Mesenchymal stem cell (in vitro differentiated cells and primary cell): ENCODE results near the gene BABAM2.

ENCODE experiments used
- DNase-seq: peaks from one replicate; pipeline ENCODE4 v3.0.0-alpha.2; 2013
- H2AFZ ChIP-seq: one replicate; pipeline ENCODE4 v1.6.1; 2013; ENCODE audit warnings: low read depth, mild to moderate bottlenecking, control low read depth, inconsistent platforms, low read length, moderate library complexity
- H2AK5ac ChIP-seq: 2 replicates; pipeline ENCODE4 v1.6.1; 2013; ENCODE audit warnings: low read length, moderate library complexity, mild to moderate bottlenecking, inconsistent platforms; ENCODE audit not compliant: severe bottlenecking
- H2BK120ac ChIP-seq: one replicate; pipeline ENCODE4 v1.6.1; 2013; ENCODE audit warnings: low read depth, mild to moderate bottlenecking, inconsistent platforms, low read length, moderate library complexity
- H2BK12ac ChIP-seq, 2 experiments: one replicate each; pipeline ENCODE4 v1.6.1; 2013; ENCODE audit warnings: inconsistent platforms in 2 of 2, low read length in 2 of 2, mild to moderate bottlenecking in 2 of 2, moderate library complexity in 2 of 2, control low read depth in 1 of 2
- H2BK15ac ChIP-seq: one replicate; pipeline ENCODE4 v1.6.1; 2013; ENCODE audit warnings: mild to moderate bottlenecking, low read depth, inconsistent platforms; ENCODE audit not compliant: poor library complexity, severe bottlenecking
- H2BK5ac ChIP-seq: 2 replicates; pipeline ENCODE4 v1.6.1; 2013; ENCODE audit warnings: low read depth, mild to moderate bottlenecking, low read length, control low read depth, inconsistent platforms; ENCODE audit not compliant: poor library complexity, severe bottlenecking
- H3K14ac ChIP-seq, 2 experiments: one replicate each; pipeline ENCODE4 v1.6.1; 2013; ENCODE audit warnings: inconsistent platforms in 2 of 2, low read length in 2 of 2, control low read depth in 1 of 2, mild to moderate bottlenecking in 1 of 2, moderate library complexity in 1 of 2
- H3K18ac ChIP-seq, 2 experiments: one replicate each; pipeline ENCODE4 v1.6.1; 2013; ENCODE audit warnings: inconsistent platforms in 2 of 2, low read length in 2 of 2, control low read depth in 1 of 2, low read depth in 1 of 2, mild to moderate bottlenecking in 1 of 2
- H3K23ac ChIP-seq, 2 experiments: one replicate each; pipeline ENCODE4 v1.6.1; 2013; ENCODE audit warnings: inconsistent platforms in 2 of 2, low read length in 2 of 2, mild to moderate bottlenecking in 2 of 2, moderate library complexity in 2 of 2, control low read depth in 1 of 2
- H3K27ac ChIP-seq: 2 replicates; pipeline ENCODE4 v1.5.1; 2013; ENCODE audit warnings: mild to moderate bottlenecking, moderate library complexity, low read length, control low read depth, inconsistent platforms; ENCODE audit not compliant: poor library complexity, severe bottlenecking
- H3K27me3 ChIP-seq, 2 experiments: 2 replicates each; pipeline versions ENCODE4 v1.6.1 to v1.7.0; 2013; ENCODE audit warnings: low read length in 2 of 2, mild to moderate bottlenecking in 2 of 2, moderate library complexity in 2 of 2, control low read depth in 1 of 2, inconsistent platforms in 1 of 2; ENCODE audit not compliant: control insufficient read depth in 1 of 2, insufficient read depth in 1 of 2
- H3K36me3 ChIP-seq, 2 experiments: 2 replicates each; pipeline versions ENCODE4 v1.6.1 to v1.7.0; 2013; ENCODE audit warnings: low read length in 2 of 2, control low read depth in 1 of 2, inconsistent platforms in 1 of 2, low read depth in 1 of 2, mild to moderate bottlenecking in 1 of 2; ENCODE audit not compliant: insufficient read depth in 2 of 2, control insufficient read depth in 1 of 2
- H3K4ac ChIP-seq, 2 experiments: one replicate each; pipeline ENCODE4 v1.6.1; 2013; ENCODE audit warnings: inconsistent platforms in 2 of 2, low read length in 2 of 2, mild to moderate bottlenecking in 2 of 2, moderate library complexity in 2 of 2, control low read depth in 1 of 2, low read depth in 1 of 2
- H3K4me1 ChIP-seq: 2 replicates; pipeline ENCODE4 v1.6.1; 2013; ENCODE audit warnings: low read depth, low read length, control low read depth; ENCODE audit not compliant: control insufficient read depth, insufficient read depth
- H3K4me2 ChIP-seq: 2 replicates; pipeline ENCODE4 v1.6.1; 2013; ENCODE audit warnings: low read length, mild to moderate bottlenecking, inconsistent platforms; ENCODE audit not compliant: poor library complexity, severe bottlenecking
- H3K4me3 ChIP-seq, 2 experiments: 2 replicates each; pipeline versions ENCODE4 v1.5.1 to v1.7.0; 2013; ENCODE audit warnings: low read length in 2 of 2, mild to moderate bottlenecking in 2 of 2, control low read depth in 1 of 2, low read depth in 1 of 2; ENCODE audit not compliant: insufficient read depth in 1 of 2
- H3K79me1 ChIP-seq: replicated peaks from 2 replicates; pipeline ENCODE4 v1.6.1; 2013; ENCODE audit warnings: mild to moderate bottlenecking, control low read depth, low read length, inconsistent platforms; ENCODE audit not compliant: poor library complexity, severe bottlenecking
- H3K9ac ChIP-seq: 2 replicates; pipeline ENCODE4 v1.7.0; 2013; ENCODE audit warnings: mild to moderate bottlenecking, low read length, moderate library complexity
- H3K9me3 ChIP-seq: 2 replicates; pipeline ENCODE4 v1.7.0; 2013; ENCODE audit warnings: mild to moderate bottlenecking, low read length; ENCODE audit not compliant: control insufficient read depth
- H4K8ac ChIP-seq: one replicate; pipeline ENCODE4 v1.6.1; 2013; ENCODE audit warnings: inconsistent platforms, mild to moderate bottlenecking, low read length, moderate library complexity
- H4K91ac ChIP-seq: one replicate; pipeline ENCODE4 v1.6.1; 2013; ENCODE audit warnings: mild to moderate bottlenecking, low read length, inconsistent platforms
- WGBS: methylation state at CpG from one replicate; pipeline ENCODE4 v1.1.7; 2013; ENCODE audit warnings: mixed read lengths; 5-methylcytosine and 5-hydroxymethylcytosine counted together

The BABAM2 gene

GRCh38 chr2:27847333-27847732 is 43.2 kb upstream of the BABAM2 start:
- Histone ChIP-seq H3K9ac (no peak overlapping the region), H2BK12ac (no peak overlapping the region), H3K36me3 (no peaks in the 10 kb centered on the region), H3K4me3 (no peak overlapping the region), H3K4me1 (no peaks in the 10 kb centered on the region), H2AK5ac (no peak overlapping the region), H3K4me2 (no peak overlapping the region), H4K91ac (no peak overlapping the region), H3K79me1 (no peaks in the 10 kb centered on the region), H2BK15ac (no peak overlapping the region), H3K27me3 (no peaks in the 10 kb centered on the region), H3K23ac (no peak overlapping the region), H2BK5ac (no peak overlapping the region), H3K27ac (no peak overlapping the region), H2AFZ (no peak overlapping the region), H3K14ac (no peak overlapping the region), H3K18ac (no peak overlapping the region), H3K9me3 (no peaks in the 10 kb centered on the region), H2BK120ac (no peak overlapping the region), H3K4ac (no peak overlapping the region), H4K8ac (no peak overlapping the region)
- DNase-seq: no peak
- 100% methylated on average over 1 of the region's 2 CpGs for WGBS

- no peak overlapping the region for H2BK5ac ChIP-seq
- no peaks in the 10 kb centered on the region for H3K79me1 ChIP-seq
- H3K4ac ChIP-seq: no peak overlapping the region
- no peak overlapping the region for H2AK5ac ChIP-seq
- H3K14ac ChIP-seq: no peak overlapping the region
- no peak overlapping the region for H3K18ac ChIP-seq
- no peak overlapping the region for H4K8ac ChIP-seq
- no peaks in the 10 kb centered on the region for H3K9me3 ChIP-seq
- H3K4me3 ChIP-seq: no peak overlapping the region
- no peak for DNase-seq
- no peaks in the 10 kb centered on the region for H3K36me3 ChIP-seq
- no peaks in the 10 kb centered on the region for H3K4me1 ChIP-seq
- H3K9ac ChIP-seq: no peak overlapping the region
- H2BK15ac ChIP-seq: no peak overlapping the region
- no peak overlapping the region for H4K91ac ChIP-seq
- H3K27me3 ChIP-seq: no peaks in the 10 kb centered on the region
- no peak overlapping the region for H3K4me2 ChIP-seq
- no peak overlapping the region for H3K23ac ChIP-seq
- no peak overlapping the region for H3K27ac ChIP-seq
- 100% methylated on average over 3 of the region's 3 CpGs for WGBS
- H2AFZ ChIP-seq: no peak overlapping the region
- no peak overlapping the region for H2BK120ac ChIP-seq
- no peak overlapping the region for H2BK12ac ChIP-seq
Observed at GRCh38 chr2:27849558-27850205, 40.8 kb upstream of the BABAM2 start.

- no peak for DNase-seq
- Histone ChIP-seq H2AK5ac (no peak overlapping the region), H3K79me1 (no peaks in the 10 kb centered on the region), H3K14ac (no peak overlapping the region), H3K27me3 (no peaks in the 10 kb centered on the region), H3K4me3 (no peak overlapping the region), H2BK120ac (no peak overlapping the region), H4K91ac (no peak overlapping the region), H2BK15ac (no peak overlapping the region), H3K18ac (no peak overlapping the region), H3K36me3 (no peaks in the 10 kb centered on the region), H2AFZ (no peak overlapping the region), H3K9me3 (peaks cover 2% of the 10 kb centered on the region), H2BK5ac (no peak overlapping the region), H3K23ac (no peak overlapping the region), H3K4me2 (no peak overlapping the region), H3K4me1 (no peaks in the 10 kb centered on the region), H3K27ac (no peak overlapping the region), H3K9ac (no peak overlapping the region), H4K8ac (no peak overlapping the region), H3K4ac (no peak overlapping the region), H2BK12ac (no peak overlapping the region)
- WGBS: no CpG with 5 or more reads among the region's 1 CpG
Observed at GRCh38 chr2:27852691-27853090, 37.8 kb upstream of the BABAM2 start.

- Histone ChIP-seq H2BK5ac (no peak overlapping the region), H3K4ac (no peak overlapping the region), H3K14ac (no peak overlapping the region), H3K9ac (no peak overlapping the region), H2BK12ac (no peak overlapping the region), H4K8ac (no peak overlapping the region), H3K9me3 (peaks cover 6% of the 10 kb centered on the region), H4K91ac (no peak overlapping the region), H3K27me3 (no peaks in the 10 kb centered on the region), H2AFZ (no peak overlapping the region), H3K4me3 (no peak overlapping the region), H3K79me1 (peaks cover 1% of the 10 kb centered on the region), H3K36me3 (no peaks in the 10 kb centered on the region), H3K27ac (no peak overlapping the region), H2AK5ac (no peak overlapping the region), H2BK120ac (no peak overlapping the region), H2BK15ac (no peak overlapping the region), H3K4me2 (no peak overlapping the region), H3K4me1 (no peaks in the 10 kb centered on the region), H3K18ac (no peak overlapping the region), H3K23ac (no peak overlapping the region)
- WGBS: 87% methylated on average over 3 of the region's 3 CpGs
- no peak for DNase-seq
Observed at GRCh38 chr2:27854229-27854862, 36.2 kb upstream of the BABAM2 start.
